Activated CD4-positive, alpha-beta T cell treated with anti-CD3 and anti-CD28 coated beads for 4 hours (primary cell): Measurements from ENCODE around the gene SLC16A7.

Experiments used
- DNase-seq, 2 donors: peaks; one replicate each; pipeline ENCODE4 v3.0.0-alpha.2; 2020

SLC16A7 gene

DNA sequence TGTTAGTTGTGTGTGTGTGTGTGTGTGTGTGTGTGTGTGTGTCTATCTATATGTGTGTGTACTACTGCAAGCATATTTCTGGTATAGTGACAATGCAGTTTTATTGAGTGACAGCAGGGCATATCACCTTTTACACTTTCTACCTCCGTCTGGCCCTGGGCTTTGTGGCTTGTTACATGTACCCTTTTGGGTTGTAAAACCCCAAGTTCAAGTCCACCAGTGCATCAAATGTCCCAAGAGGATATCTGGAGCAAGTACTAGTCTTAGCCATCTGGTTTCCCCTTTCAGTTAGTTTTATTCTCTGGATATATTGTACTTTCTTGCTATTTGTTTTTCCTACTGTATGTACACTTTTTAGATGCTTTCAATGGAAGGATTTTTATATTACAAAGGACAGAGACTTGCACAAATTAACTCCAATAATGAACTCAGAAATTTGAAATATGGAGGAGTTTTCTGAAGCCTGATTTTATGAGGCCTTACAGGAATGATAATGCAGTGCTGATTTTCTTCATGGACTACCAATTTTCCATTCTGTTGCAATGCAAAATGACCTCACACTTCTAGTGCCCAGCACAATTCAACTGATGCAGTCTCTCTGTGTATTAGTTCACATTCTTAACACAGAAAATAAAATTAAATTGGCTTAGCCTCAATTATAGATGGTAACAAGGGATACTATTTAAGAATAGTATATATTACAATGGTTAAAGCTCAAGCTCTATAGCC is 29.1 kb downstream of the SLC16A7 start:
- DNase-seq, result no peak

- DNase-seq, result no peak
These were observed 30.6 kb downstream of the SLC16A7 start for GRCh38 chr12:59626382-59626781.

DNA sequence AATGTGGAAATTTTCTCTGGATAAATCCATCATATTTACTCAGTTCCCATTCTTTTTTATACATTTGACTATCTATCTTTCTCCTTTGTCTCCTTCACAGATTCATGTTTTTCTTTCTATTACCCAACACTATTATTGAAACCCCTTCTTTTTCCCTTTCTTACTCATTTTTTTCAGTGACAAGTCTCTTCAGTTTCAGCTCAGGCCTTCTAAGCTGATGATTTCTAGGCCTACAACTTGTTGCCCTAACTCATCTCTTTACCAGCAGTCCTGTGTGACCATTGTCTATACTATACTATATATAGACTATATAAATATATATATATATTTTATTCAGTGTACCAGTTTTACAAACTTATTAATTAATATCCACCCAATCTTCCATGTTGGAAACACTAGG is 31.8 kb downstream of the SLC16A7 start:
- no peak for DNase-seq

- DNase-seq, result no peak
These were observed 34.1 kb downstream of the SLC16A7 start for GRCh38 chr12:59629890-59630289.

DNA sequence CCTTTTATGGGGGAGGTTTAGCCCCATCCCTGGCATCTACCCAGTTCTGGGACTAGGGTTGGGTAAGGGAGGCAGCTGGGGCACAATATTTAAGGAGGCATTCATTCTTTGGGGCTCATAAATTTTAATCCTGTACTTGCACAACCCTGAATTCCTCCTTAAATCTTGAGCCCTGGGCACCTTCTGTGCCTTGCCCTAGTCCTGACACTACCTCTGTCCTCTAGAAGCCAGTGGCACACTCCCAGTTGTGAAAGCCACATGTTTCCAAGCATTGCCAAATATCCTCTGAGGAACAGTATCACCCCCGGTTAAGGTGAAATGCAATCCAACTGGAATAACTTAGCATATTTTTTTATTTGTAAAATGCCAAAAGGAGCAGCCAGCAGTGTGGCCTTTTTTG is 36.6 kb downstream of the SLC16A7 start:
- no peak for DNase-seq

DNA sequence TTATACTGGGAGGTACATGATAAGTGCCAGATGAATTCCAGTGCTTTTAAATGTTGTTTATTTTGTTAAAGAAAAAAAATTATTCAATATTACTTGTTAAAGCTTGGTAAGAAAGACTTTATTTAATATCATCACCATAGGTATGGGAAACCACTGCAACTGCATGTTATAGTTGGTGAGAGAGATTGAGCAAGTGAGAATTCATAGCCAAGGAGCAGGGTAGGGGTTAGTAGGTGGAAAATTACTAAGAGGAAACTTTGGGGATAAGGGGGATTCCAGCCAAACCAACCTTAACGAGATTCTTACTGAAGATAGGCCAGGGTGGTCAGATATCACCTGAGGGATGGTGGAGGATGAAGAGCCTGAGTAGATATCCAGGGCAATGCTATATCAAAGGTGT is 38.4 kb downstream of the SLC16A7 start:
- no peak for DNase-seq

DNA sequence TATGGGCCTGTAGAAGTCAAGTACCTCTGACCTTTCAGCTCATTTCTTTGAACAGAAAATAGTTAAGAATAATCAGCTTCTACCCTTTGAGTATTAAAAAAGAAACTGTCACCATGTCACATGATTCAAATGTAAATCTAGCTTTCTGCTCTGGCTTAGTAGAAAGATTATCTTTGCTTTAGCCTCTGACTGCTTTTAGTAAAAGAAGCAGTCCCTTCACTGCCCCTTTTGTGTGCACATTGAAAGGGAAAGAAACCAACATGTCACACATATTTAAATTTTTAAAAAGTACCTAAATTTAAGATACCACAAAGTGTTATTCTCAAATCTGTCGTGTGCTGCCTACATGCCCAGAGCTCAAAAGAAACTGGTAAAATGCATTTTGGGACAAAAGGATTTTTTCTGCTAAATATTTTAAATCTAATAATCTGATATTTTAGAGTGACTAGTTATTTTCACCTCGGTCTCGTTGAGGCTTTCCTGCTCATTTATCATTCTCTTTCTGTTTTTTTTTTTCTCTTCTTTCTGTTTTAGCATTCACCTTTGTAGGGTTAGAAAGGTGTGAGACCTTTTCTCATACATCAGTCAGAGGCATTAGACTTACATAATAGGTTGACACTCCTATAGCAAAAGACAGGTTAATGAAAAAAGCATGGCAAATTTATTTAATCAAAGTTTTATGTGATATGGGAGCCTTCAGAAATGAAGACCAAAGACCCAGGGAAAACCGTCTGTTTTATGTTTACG is 41.3 kb downstream of the SLC16A7 start:
- DNase-seq, result no peak

- DNase-seq, result no peak
These were observed 41.9 kb downstream of the SLC16A7 start for GRCh38 chr12:59637692-59638070.

DNA sequence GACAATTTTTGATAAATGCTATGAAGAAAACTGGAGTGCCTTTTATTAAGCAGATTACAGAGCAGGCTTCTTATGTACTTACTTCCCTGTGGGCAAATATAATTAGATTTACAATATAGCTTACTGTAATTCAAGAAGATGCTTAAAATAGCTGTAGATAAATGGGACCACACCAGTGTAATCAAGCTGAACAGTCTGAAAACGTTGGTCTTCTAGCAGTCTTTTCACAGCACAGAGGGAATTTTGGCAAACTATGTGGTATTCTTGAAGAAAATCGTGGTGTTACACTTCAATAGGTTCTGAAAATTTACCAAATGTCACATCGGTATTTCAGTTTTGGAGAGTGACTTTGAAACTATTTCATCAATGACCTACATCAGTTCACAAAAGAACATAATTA is 47.7 kb downstream of the SLC16A7 start:
- no peak for DNase-seq

DNA sequence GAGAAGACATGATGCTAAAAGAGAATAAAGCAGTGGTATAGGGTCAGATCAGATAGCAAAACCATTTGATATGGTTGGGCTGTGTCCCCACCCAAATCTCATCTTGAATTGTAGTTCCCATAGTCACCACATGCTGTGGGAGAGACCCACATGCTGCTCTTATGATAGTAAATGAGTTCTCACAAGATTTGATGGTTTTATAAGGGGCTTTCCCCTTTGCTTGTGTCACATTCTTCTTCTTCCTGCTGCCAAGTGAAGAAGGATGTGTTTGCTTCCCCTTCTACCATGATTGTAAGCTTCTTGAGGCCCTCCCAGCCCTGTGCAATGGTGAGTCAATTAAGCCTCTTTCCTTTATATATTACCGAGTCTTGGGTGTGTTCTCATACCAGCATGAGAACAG is 49.4 kb downstream of the SLC16A7 start:
- no peak for DNase-seq

DNA sequence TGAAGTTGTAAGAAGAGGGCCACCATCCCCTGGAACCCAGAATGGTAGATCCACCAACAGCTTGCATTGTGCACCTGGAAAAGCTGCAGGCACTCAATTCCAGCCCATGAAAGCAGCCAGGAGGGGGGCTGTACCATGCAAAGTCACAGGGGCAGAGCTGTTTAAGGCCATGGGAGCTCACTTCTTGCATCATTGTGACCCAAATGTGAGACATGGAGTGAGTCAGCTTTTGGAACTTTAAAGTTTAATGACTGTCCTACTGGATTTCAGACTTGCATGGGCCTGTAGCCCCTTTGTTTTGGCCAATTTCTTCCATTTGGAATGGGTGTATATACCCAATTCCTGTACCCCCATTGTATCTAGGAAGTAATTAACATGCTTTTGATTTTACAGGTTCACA is 50.8 kb downstream of the SLC16A7 start:
- no peak for DNase-seq

- DNase-seq, result no peak
These were observed 53.4 kb downstream of the SLC16A7 start for GRCh38 chr12:59649203-59649602.

GRCh38 chr12:59650588-59651228 is 54.9 kb downstream of the SLC16A7 start:
- DNase-seq, result no peak

- DNase-seq, result no peak
These were observed 55.5 kb downstream of the SLC16A7 start for GRCh38 chr12:59651229-59651920.

- no peak for DNase-seq
These were observed 56.3 kb downstream of the SLC16A7 start for GRCh38 chr12:59652130-59652529.

GRCh38 chr12:59654061-59654460 is 58.2 kb downstream of the SLC16A7 start:
- no peak for DNase-seq

DNA sequence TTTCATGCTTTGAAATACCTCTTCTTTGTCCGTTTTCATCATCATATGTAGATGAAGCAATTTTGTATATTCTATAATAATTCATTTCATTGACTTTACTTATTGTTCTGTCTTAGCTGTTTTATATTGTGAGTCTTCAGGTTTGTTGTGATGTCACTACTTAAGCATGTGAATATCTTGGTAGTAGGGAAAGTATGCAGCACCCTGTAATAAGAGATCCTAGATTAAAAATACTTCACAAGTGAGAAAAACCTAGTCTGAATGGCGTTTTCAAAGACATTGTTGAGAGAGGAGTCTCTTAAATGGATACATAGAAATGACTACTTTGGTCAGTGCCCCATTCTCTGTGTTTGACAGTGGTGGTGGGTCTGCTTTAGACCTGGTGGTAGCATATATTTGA is 61.4 kb downstream of the SLC16A7 start:
- no peak for DNase-seq

GRCh38 chr12:59657711-59658110 is 61.9 kb downstream of the SLC16A7 start:
- no peak for DNase-seq

DNA sequence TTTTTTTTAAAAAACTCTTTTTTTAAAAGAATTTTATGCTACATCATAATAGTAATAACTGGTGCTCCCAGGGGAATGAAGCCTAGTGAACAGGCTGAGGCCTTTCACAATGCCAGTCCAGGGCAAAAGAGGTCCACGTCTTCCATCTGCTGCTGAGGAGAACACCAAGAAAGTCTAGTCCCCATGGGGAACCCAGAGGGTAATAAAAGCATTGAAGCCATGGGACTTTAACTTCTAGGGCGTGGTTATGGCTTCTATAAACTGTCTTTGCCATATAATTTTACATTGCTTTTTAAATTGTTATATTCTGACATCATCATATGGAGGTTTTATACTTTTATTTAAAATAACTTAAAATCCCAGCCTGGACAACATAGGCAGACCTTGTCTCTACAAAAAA is 64.3 kb downstream of the SLC16A7 start:
- DNase-seq, result no peak

- DNase-seq, result no peak
These were observed 65.2 kb downstream of the SLC16A7 start for GRCh38 chr12:59660921-59661597.

DNA sequence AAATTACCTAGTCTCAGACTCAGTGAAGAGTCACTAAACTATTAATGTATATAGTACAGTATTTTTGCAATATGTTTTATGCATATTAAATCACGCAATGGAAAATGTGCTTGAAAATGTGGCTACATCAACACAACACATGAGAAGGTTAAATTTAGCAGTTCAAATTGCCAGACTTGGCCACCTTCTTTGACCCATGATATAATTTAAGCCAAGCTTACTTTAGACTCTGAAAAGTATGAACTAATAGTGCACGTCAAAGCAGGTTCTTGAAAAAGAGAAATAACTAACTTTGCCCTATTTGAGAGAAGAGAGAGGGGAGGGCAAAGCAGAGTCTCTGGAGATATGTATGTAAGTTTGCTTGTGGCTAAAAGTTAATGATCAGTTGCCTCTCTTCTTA is 68.7 kb downstream of the SLC16A7 start:
- no peak for DNase-seq

DNA sequence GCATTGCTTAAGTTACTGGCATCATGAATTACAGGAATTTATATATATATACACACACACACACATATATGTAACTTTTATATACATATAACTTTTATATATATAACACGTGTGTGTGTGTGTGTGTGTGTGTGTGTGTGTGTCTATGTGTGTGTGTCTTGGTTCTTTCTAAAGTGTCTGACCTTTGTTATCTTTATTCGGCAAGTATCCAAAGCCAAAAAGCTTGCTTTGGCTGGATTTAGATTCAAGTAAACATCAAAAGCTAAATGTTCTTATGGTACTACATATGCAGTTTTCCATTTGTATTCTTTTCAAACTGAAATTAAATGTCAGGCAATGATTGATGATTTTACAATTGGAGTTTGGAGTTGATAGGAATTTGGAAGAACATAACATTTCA is 69.9 kb downstream of the SLC16A7 start:
- DNase-seq, result no peak

- no peak for DNase-seq
These were observed 72.8 kb downstream of the SLC16A7 start for GRCh38 chr12:59668674-59669073.
